Testis (tissue), 2 donors: ENCODE measurements around the gene KCNT2.

Experiments used
- CTCF ChIP-seq, 3 experiments: fragments of 450-650 bp in 2 of 3; fragments of 200-600 bp in 1 of 3; sonication (generic) in 1 of 3; IDR thresholded peaks; one replicate each; pipeline ENCODE4 v1.5.1; 2016 to 2019; ENCODE audit warnings: antibody characterized with exemption in 3 of 3, mild to moderate bottlenecking in 2 of 3, moderate library complexity in 1 of 3
- POLR2A ChIP-seq: fragments of 450-650 bp; IDR thresholded peaks from one replicate; pipeline ENCODE4 v1.6.1; 2017; ENCODE audit warnings: antibody characterized with exemption, mild to moderate bottlenecking, moderate library complexity

DNA sequence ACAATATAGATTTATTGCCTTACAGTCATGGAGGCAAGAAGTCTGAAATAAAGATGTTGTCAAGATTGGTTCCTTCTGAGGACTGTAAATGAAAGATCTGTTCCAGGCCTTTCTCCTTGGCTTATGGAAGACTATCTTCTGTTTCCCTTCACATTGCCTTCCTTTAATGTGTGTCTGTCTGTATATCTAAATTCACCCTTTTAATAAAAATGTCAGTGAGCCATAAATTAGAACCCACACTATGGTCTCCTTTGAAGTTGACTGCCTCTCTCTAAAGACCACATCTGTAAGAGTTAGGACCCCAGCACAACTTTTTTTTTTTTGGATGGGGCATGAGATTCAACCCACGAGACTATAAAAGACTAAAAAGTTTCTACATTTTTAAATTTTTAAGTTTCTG is 305.8 kb downstream of the KCNT2 start:
- TF ChIP-seq CTCF (IDR thresholded peaks at IDR 0.05) (no peak), POLR2A (no peak)
